22Rv1 (cell line): Measurements from ENCODE around the gene NBEA.

Experiments
- CTCF ChIP-seq: fragments of 450-650 bp; IDR thresholded peaks from 2 replicates; pipeline ENCODE4 v1.5.1; 2017; ENCODE audit warnings: mild to moderate bottlenecking
- ZFX ChIP-seq: fragments of 450-650 bp; IDR thresholded peaks from 2 replicates; pipeline ENCODE4 v1.6.1; 2017; ENCODE audit warnings: antibody characterized with exemption, borderline replicate concordance

- TF ChIP-seq CTCF (no peak), ZFX (no peak)
Measured at GRCh38 chr13:35502456-35502855, 560.4 kb downstream of the NBEA start.
